ENCODE results near the gene KRR1.
"Not testable (repeated sequence)": the region's sequence is repeated elsewhere in the genome, so short reads cannot be mapped to it uniquely, and the experiment has no call there.

Gene KRR1

DNA sequence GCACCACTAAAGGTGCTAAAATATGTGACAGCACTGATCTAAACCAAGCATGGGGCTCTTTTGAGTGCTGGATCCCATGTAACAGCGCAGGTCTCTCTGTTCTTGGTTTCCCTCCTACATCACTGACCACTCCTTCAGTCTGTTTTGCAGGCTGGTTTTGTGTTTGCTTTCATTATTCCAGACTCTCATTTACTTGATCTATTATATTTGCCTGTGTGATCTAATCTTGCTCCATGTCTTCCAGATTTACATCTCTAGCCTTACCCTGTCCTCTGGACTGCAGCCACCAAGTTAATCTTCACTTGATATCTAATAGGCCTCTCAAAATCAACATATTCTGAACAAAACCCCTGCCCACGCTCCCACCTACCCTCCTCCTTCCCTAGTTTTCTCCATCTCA lies 22.2 kb downstream of the KRR1 start:
- H3K9ac ChIP-seq (ENCODE audit: low read length in 2 of 2): no peak overlapping the region
- no peaks in the 10 kb centered on the region for H3K27me3 ChIP-seq (ENCODE audit: control insufficient read depth in 1 of 2, insufficient read depth in 2 of 2, low read length in 2 of 2)
- H3K27ac ChIP-seq (ENCODE audit: low read length): peak overlapping the region; percentile 31
- H3K4me1 ChIP-seq (ENCODE audit: control insufficient read depth, insufficient read depth, low read length): peaks cover 9% of the 10 kb centered on the region
- H3K4me3 ChIP-seq (ENCODE audit: low read length in 2 of 2): no peak overlapping the region
- H3K36me3 ChIP-seq (ENCODE audit: control insufficient read depth in 2 of 2, insufficient read depth in 2 of 2, low read length in 2 of 2): peaks cover 0 to 9% of the 10 kb centered on the region in 2 donors
- no peaks in the 10 kb centered on the region for H3K9me3 ChIP-seq (ENCODE audit: control insufficient read depth in 2 of 2, low read length in 2 of 2)

DNA sequence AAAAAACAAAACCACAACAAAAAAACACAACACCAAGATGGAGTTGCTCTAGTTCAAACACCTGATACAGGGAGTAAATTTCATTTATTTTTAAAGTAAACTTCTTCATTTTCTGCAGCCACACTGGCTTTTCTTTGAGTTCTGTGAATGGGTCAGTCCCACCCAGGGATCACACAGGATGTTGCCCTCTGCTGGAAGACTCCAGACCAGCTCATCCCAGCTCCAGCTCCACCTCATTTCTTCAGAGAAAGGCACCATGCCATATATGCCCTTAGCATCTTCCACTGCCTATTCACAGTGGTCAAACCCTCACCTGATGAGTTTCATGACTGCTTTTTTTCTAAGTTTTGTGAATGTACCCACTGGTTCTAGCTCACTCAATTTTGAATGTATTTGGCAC lies 22.9 kb downstream of the KRR1 start:
- Histone ChIP-seq H3K36me3 (ENCODE audit: control insufficient read depth in 2 of 2, insufficient read depth in 2 of 2, low read length in 2 of 2) (peaks cover 0 to 6% of the 10 kb centered on the region in 2 donors), H3K4me1 (ENCODE audit: control insufficient read depth, insufficient read depth, low read length) (peaks cover 14% of the 10 kb centered on the region), H3K27me3 (ENCODE audit: control insufficient read depth in 1 of 2, insufficient read depth in 2 of 2, low read length in 2 of 2) (no peaks in the 10 kb centered on the region), H3K9ac (ENCODE audit: low read length in 2 of 2) (no peak overlapping the region), H3K4me3 (ENCODE audit: low read length in 2 of 2) (no peak overlapping the region), H3K27ac (ENCODE audit: low read length) (no peak overlapping the region), H3K9me3 (ENCODE audit: control insufficient read depth in 2 of 2, low read length in 2 of 2) (no peaks in the 10 kb centered on the region)

DNA sequence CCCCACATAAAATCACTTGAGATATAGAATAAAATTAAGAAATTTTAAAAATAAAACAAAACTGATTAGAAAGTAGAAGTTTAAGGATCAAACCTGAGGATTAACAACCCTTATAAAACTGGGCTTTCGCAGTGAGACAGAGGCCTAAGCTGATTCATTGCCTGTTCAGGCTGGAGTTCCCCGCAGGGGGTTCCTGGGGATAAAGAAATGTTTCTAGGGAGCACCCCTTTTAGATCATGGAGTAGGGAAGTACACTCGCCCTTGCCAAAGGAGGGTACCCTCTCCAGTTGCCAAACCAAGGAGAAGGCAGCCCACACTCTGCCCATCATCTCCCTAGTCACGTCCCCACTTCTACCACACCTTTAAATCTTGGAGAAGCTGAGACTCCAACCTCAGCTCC lies 24.1 kb downstream of the KRR1 start:
- no peaks in the 10 kb centered on the region for H3K27me3 ChIP-seq (ENCODE audit: control insufficient read depth in 1 of 2, insufficient read depth in 2 of 2, low read length in 2 of 2)
- no peaks in the 10 kb centered on the region for H3K9me3 ChIP-seq (ENCODE audit: control insufficient read depth in 2 of 2, low read length in 2 of 2)
- no peaks in the 10 kb centered on the region for H3K36me3 ChIP-seq (ENCODE audit: control insufficient read depth in 2 of 2, insufficient read depth in 2 of 2, low read length in 2 of 2)
- peaks cover 17% of the 10 kb centered on the region for H3K4me1 ChIP-seq (ENCODE audit: control insufficient read depth, insufficient read depth, low read length)
- no peak overlapping the region for H3K4me3 ChIP-seq (ENCODE audit: low read length in 2 of 2)
- no peak overlapping the region for H3K27ac ChIP-seq (ENCODE audit: low read length)
- no peak overlapping the region for H3K9ac ChIP-seq (ENCODE audit: low read length in 2 of 2)

DNA sequence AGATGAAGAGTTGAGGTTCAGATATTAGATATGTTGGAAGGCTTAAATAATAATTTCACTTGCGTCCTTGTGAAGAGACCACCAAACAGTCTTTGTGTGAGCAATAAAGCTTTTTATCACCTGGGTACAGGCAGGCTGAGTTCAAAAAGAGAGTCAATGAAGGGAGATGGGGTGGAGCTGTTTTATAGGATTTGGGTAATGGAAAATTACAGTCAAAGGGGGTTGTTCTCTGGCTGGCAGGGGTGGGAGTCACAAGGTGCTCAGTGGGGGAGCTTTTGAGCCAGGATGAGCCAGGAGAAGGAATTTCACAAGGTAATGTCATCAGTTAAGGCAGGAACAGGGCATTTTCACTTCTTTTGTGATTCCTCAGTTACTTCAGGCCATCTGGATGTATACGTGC lies 27.0 kb downstream of the KRR1 start:
- Histone ChIP-seq H3K9ac (ENCODE audit: low read length in 2 of 2) (peak overlapping the region in 1 of 2 donors; percentile 4), H3K4me3 (ENCODE audit: low read length in 2 of 2) (peak overlapping the region in 1 of 2 donors; percentile 5), H3K27ac (ENCODE audit: low read length) (peak overlapping the region; percentile 37), H3K4me1 (ENCODE audit: control insufficient read depth, insufficient read depth, low read length) (peaks cover 20% of the 10 kb centered on the region)
- not testable (repeated sequence) for H3K27me3 ChIP-seq (ENCODE audit: control insufficient read depth in 1 of 2, insufficient read depth in 2 of 2, low read length in 2 of 2); H3K9me3 ChIP-seq (ENCODE audit: control insufficient read depth in 2 of 2, low read length in 2 of 2); H3K36me3 ChIP-seq (ENCODE audit: control insufficient read depth in 2 of 2, insufficient read depth in 2 of 2, low read length in 2 of 2)

DNA sequence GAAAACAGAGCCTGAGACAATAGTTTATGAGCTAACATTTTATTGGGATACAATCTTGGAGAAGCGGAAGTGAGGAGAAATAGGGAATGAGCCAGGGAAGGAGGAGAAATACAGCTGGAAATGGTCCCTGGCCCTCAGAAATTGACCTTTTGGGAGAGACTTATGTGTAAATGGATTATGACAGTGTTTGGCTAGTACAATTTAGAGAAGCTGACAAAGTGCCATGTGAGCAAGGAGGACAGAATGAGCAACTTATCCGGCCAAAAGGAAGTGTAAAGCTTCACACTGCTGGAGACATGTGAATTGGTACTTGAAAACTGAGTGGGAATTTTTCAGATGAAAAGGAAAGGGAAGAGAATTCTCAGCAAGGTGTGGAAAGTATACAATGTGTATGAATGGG lies 28.0 kb downstream of the KRR1 start:
- peak overlapping the region in 1 of 2 donors; percentile 30 for H3K9ac ChIP-seq (ENCODE audit: low read length in 2 of 2)
- peak overlapping the region; percentile 5 to 44 for H3K4me3 ChIP-seq (ENCODE audit: low read length in 2 of 2)
- H3K4me1 ChIP-seq (ENCODE audit: control insufficient read depth, insufficient read depth, low read length): peaks cover 14% of the 10 kb centered on the region
- H3K27ac ChIP-seq (ENCODE audit: low read length): peak overlapping the region; percentile 37
- no peaks in the 10 kb centered on the region for H3K27me3 ChIP-seq (ENCODE audit: control insufficient read depth in 1 of 2, insufficient read depth in 2 of 2, low read length in 2 of 2)
- H3K36me3 ChIP-seq (ENCODE audit: control insufficient read depth in 2 of 2, insufficient read depth in 2 of 2, low read length in 2 of 2): no peaks in the 10 kb centered on the region
- H3K9me3 ChIP-seq (ENCODE audit: control insufficient read depth in 2 of 2, low read length in 2 of 2): no peaks in the 10 kb centered on the region

DNA sequence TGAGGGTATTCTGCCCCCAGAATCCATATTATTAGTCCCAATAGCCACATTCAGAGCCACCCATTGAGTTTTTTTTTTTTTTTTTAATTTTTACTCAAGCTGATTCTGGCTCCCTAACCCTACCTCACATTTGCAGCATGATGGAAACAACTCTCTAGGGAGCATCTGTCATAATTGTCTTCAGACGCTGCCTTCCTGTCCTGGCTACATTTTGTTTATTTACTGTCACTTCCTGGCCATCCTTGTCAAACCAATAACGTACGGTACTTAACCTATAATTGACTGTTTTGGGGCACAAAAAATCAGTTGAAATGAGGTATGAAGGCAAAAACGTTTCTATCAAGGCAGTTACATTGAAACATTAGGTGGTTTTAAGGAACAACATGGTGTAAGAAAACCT lies 28.8 kb downstream of the KRR1 start:
- H3K9ac ChIP-seq (ENCODE audit: low read length in 2 of 2): peak overlapping the region in 1 of 2 donors; percentile 30
- peaks cover 14% of the 10 kb centered on the region for H3K4me1 ChIP-seq (ENCODE audit: control insufficient read depth, insufficient read depth, low read length)
- H3K36me3 ChIP-seq (ENCODE audit: control insufficient read depth in 2 of 2, insufficient read depth in 2 of 2, low read length in 2 of 2): no peaks in the 10 kb centered on the region
- no peak overlapping the region for H3K27ac ChIP-seq (ENCODE audit: low read length)
- no peaks in the 10 kb centered on the region for H3K9me3 ChIP-seq (ENCODE audit: control insufficient read depth in 2 of 2, low read length in 2 of 2)
- H3K27me3 ChIP-seq (ENCODE audit: control insufficient read depth in 1 of 2, insufficient read depth in 2 of 2, low read length in 2 of 2): no peaks in the 10 kb centered on the region
- peak overlapping the region; percentile 63 to 81 for H3K4me3 ChIP-seq (ENCODE audit: low read length in 2 of 2)

DNA sequence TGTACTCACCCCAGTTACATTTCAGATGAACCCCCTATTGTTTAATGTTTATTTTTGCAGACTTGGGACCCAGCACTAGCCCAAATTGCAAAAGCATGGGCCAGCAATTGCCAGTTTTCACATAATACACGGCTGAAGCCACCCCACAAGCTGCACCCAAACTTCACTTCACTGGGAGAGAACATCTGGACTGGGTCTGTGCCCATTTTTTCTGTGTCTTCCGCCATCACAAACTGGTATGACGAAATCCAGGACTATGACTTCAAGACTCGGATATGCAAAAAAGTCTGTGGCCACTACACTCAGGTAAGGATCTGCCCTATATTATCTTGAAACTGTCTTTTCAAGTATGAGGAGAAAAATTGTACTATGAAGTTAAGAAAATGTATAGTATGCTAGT lies 29.6 kb downstream of the KRR1 start:
- peak overlapping the region; percentile 12 for H3K27ac ChIP-seq (ENCODE audit: low read length)
- no peaks in the 10 kb centered on the region for H3K27me3 ChIP-seq (ENCODE audit: control insufficient read depth in 1 of 2, insufficient read depth in 2 of 2, low read length in 2 of 2)
- peaks cover 14% of the 10 kb centered on the region for H3K4me1 ChIP-seq (ENCODE audit: control insufficient read depth, insufficient read depth, low read length)
- no peaks in the 10 kb centered on the region for H3K36me3 ChIP-seq (ENCODE audit: control insufficient read depth in 2 of 2, insufficient read depth in 2 of 2, low read length in 2 of 2)
- peak overlapping the region; percentile 63 to 81 for H3K4me3 ChIP-seq (ENCODE audit: low read length in 2 of 2)
- no peaks in the 10 kb centered on the region for H3K9me3 ChIP-seq (ENCODE audit: control insufficient read depth in 2 of 2, low read length in 2 of 2)
- H3K9ac ChIP-seq (ENCODE audit: low read length in 2 of 2): peak overlapping the region; percentile 74 to 83

DNA sequence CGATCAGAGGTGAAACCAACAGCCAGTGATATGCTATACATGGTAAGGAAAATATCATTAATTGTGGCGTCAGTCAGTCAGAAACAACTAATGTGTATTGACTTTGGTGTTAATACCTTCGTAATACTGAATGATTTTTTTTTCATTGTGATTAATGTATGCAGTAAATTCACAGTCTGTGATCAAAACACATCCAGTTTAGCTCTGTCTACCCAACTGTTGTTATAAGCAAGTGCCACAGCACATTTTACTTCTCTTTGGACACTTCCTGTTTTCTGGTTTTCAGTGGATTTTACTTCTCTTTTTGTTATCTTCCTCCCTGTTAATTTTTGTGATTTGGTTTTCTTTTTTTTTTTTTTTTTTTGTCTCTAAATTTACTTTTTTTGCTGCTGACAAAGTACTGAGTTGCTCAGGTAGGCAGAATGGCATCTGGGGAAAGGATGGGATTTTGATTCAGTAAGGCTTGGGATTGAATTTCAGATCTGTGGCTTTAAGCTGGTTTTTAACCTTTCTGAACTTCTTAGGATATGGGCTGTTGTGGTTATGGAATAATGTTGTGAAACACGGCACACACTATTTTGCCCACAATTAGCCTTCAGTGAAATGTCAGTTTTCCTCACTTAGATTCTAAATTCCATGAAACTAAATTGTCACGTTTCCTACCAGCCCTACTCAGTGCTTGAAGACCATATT lies 30.2 kb downstream of the KRR1 start:
- Histone ChIP-seq H3K27me3 (ENCODE audit: control insufficient read depth in 1 of 2, insufficient read depth in 2 of 2, low read length in 2 of 2) (no peaks in the 10 kb centered on the region), H3K36me3 (ENCODE audit: control insufficient read depth in 2 of 2, insufficient read depth in 2 of 2, low read length in 2 of 2) (no peaks in the 10 kb centered on the region), H3K9me3 (ENCODE audit: control insufficient read depth in 2 of 2, low read length in 2 of 2) (no peaks in the 10 kb centered on the region), H3K9ac (ENCODE audit: low read length in 2 of 2) (peak overlapping the region; percentile 74 to 83), H3K4me3 (ENCODE audit: low read length in 2 of 2) (peak overlapping the region; percentile 63 to 81), H3K27ac (ENCODE audit: low read length) (peak overlapping the region; percentile 70), H3K4me1 (ENCODE audit: control insufficient read depth, insufficient read depth, low read length) (peaks cover 14% of the 10 kb centered on the region)

DNA sequence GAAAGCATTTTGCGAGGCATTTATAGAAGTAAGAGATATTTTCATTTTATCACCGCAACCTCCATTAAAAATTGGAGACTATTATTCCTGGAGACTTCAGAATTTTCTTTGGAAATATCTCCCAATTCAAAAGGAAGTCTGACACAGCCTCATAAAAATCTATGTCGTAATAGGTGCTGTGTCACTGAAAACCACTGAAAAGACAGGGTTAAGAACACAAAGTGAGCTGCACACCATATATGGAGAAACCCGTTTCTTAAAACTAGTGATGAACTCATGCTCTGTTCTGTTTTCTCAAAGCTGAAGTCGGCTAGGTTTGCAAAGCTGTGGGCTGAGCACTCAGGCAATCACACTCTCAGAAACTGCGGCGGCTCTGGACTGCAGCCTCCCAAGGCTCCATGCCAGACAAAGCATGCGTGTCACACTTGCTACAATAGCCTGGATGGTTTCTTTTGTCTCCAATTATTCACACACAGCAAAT lies 30.9 kb downstream of the KRR1 start, which contains the start of gene GLIPR1:
Gene GLIPR1 (plus strand): TSS at position 287 of the 481 bp plus-strand sequence. CDS start 126 bp downstream, at position 413.
- peak within 1 kb of the TSS; percentile 63 to 81 for H3K4me3 ChIP-seq (ENCODE audit: low read length in 2 of 2)
- peak within 1 kb of the TSS; percentile 74 to 83 for H3K9ac ChIP-seq (ENCODE audit: low read length in 2 of 2)
- peaks cover 14% of the 10 kb centered on the region for H3K4me1 ChIP-seq (ENCODE audit: control insufficient read depth, insufficient read depth, low read length)
- no peaks in the 10 kb centered on the region for H3K36me3 ChIP-seq (ENCODE audit: control insufficient read depth in 2 of 2, insufficient read depth in 2 of 2, low read length in 2 of 2)
- H3K9me3 ChIP-seq (ENCODE audit: control insufficient read depth in 2 of 2, low read length in 2 of 2): no peaks in the 10 kb centered on the region
- no peaks in the 10 kb centered on the region for H3K27me3 ChIP-seq (ENCODE audit: control insufficient read depth in 1 of 2, insufficient read depth in 2 of 2, low read length in 2 of 2)
- peak within 1 kb of the TSS; percentile 70 for H3K27ac ChIP-seq (ENCODE audit: low read length)

DNA sequence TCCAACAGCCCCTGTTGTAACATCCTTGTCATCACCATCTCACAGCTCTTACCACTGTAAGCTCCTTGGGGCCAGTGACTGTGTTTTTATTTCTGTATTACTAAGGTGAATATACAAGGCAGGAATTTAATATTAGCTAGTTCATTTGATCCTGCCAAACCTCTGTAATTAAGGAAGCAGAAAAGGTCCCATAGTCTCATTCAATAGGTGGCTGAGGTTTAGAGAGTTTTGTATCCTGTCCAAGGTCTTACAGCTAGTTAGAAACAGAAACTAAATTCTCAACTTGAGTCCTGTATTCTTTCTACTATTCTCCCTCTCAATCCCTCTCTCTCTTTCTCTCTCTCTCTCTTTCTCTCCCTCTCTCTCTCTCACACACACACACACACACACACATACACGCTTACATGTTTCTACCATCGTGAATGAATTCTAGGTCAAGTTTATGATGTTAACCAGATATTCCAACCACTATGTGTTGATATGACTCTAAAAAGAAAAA lies 31.4 kb downstream of the KRR1 start:
- Histone ChIP-seq H3K9me3 (ENCODE audit: control insufficient read depth in 2 of 2, low read length in 2 of 2) (no peaks in the 10 kb centered on the region), H3K4me1 (ENCODE audit: control insufficient read depth, insufficient read depth, low read length) (peaks cover 14% of the 10 kb centered on the region), H3K9ac (ENCODE audit: low read length in 2 of 2) (peak overlapping the region; percentile 74 to 83), H3K27ac (ENCODE audit: low read length) (peak overlapping the region; percentile 70), H3K36me3 (ENCODE audit: control insufficient read depth in 2 of 2, insufficient read depth in 2 of 2, low read length in 2 of 2) (no peaks in the 10 kb centered on the region), H3K4me3 (ENCODE audit: low read length in 2 of 2) (peak overlapping the region; percentile 63 to 81), H3K27me3 (ENCODE audit: control insufficient read depth in 1 of 2, insufficient read depth in 2 of 2, low read length in 2 of 2) (no peaks in the 10 kb centered on the region)

All from stomach smooth muscle (tissue), 2 donors.